Upper lobe of left lung (tissue), 6 donors: ENCODE measurements around the gene GABRR1. TPM values are rescaled to one million over a fixed set of nuclear protein-coding genes. Genes with fewer than 3 reads are reported as not detected.

Source experiments
- ATAC-seq, 2 donors: fragments of 200-7000 bp; cut with Tn5 transposase; one replicate each; pipeline ENCODE4 v1.9.1; 2022; ENCODE audit warnings: mild to moderate bottlenecking in 2 of 2, moderate library complexity in 2 of 2; ENCODE audit not compliant: low FRiP score in 2 of 2
- DNase-seq, 2 donors: peaks; one replicate each; pipeline ENCODE4 v3.0.0-alpha.2; 2019 to 2020
- H3K27ac ChIP-seq, 4 donors: fragments of 200-600 bp; sonication (generic); one replicate each; pipeline ENCODE4 v1.5.1; 2016 to 2019
- H3K27me3 ChIP-seq, 4 donors: fragments of 200-600 bp; sonication (generic); one replicate each; pipeline ENCODE4 v1.5.1; 2017 to 2019
- H3K36me3 ChIP-seq, 4 donors: fragments of 200-600 bp; sonication (generic); one replicate each; pipeline ENCODE4 v1.5.1; 2016 to 2019
- H3K4me1 ChIP-seq, 4 donors: fragments of 200-600 bp; sonication (generic); one replicate each; pipeline ENCODE4 v1.5.1; 2018 to 2019
- H3K4me3 ChIP-seq, 4 donors: fragments of 200-600 bp; sonication (generic); one replicate each; pipeline ENCODE4 v1.5.1; 2017 to 2019; ENCODE audit warnings: mild to moderate bottlenecking in 2 of 4, moderate library complexity in 1 of 4
- H3K9me3 ChIP-seq, 4 donors: fragments of 200-600 bp; sonication (generic); one replicate each; pipeline ENCODE4 v1.5.1; 2018 to 2019
- EP300 ChIP-seq, 4 donors: sonication (generic); formaldehyde crosslinking; IDR thresholded peaks; one replicate each; pipeline ENCODE4 v1.5.1; 2017; ENCODE audit warnings: antibody characterized with exemption in 4 of 4, control low read depth in 2 of 4
- POLR2A ChIP-seq, 4 donors: fragments of 450-650 bp; IDR thresholded peaks; one replicate each; pipeline ENCODE4 v1.5.1; 2016 to 2017; ENCODE audit warnings: antibody characterized with exemption in 4 of 4, mild to moderate bottlenecking in 2 of 4
- POLR2AphosphoS5 ChIP-seq, 2 donors: sonication (generic); formaldehyde crosslinking; IDR thresholded peaks; one replicate each; pipeline ENCODE4 v1.5.1; 2017; ENCODE audit warnings: antibody characterized with exemption in 2 of 2
- WGBS, 2 donors: methylation state at CpG; one replicate each; pipeline ENCODE4 v1.1.5; 2017 to 2018; 5-methylcytosine and 5-hydroxymethylcytosine counted together
- total RNA-seq, 6 donors: library from RNA; depleted of rRNA in 4 of 6; stranded (reverse); fragments of >200 nt in 4 of 6; gene quantifications; one replicate each; pipeline versions ENCODE4 v1.1.0 to v1.2.1, GENCODE V29; 2016 to 2021
- TF ChIP-seq, protein P1 (sequence below), 6 experiments: fragments of 450-650 bp in 4 of 6; fragments of 200-600 bp in 2 of 6; sonication (generic) in 2 of 6; IDR thresholded peaks; one replicate each; pipeline ENCODE4 v1.5.1; 2016 to 2019; ENCODE audit warnings: antibody characterized with exemption in 6 of 6
- donor health status: DM: no; HTN: no; CAD: no; lungs with moderate emphysema.
- donor health status: DM: no; HTN: yes; CAD: no; lungs with severe emphysema.

GABRR1 gene
- total RNA-seq, 6 donors from 2014 or later = not detected

- H3K36me3 ChIP-seq = no peaks in the 10 kb centered on the region
- 87 to 95% methylated on average over 5 to 7 of the region's 7 CpGs for WGBS, 2 donors
- H3K9me3 ChIP-seq = peaks cover 0 to 1% (median 0%) of the 10 kb centered on the region in 4 donors
- no peak overlapping the region for H3K4me3 ChIP-seq
- H3K4me1 ChIP-seq = no peaks in the 10 kb centered on the region
- H3K27me3 ChIP-seq = no peaks in the 10 kb centered on the region
- ATAC-seq (peak in 1 of 2 donors; percentile 43), DNase-seq (no peak)
- H3K27ac ChIP-seq = no peak overlapping the region
- no peak for TF ChIP-seq EP300 (IDR thresholded peaks at IDR 0.05)
- no peak for TF ChIP-seq POLR2A (IDR thresholded peaks at IDR 0.05)
- no peak for TF ChIP-seq POLR2AphosphoS5 (IDR thresholded peaks at IDR 0.05)
- TF ChIP-seq, protein P1, sequence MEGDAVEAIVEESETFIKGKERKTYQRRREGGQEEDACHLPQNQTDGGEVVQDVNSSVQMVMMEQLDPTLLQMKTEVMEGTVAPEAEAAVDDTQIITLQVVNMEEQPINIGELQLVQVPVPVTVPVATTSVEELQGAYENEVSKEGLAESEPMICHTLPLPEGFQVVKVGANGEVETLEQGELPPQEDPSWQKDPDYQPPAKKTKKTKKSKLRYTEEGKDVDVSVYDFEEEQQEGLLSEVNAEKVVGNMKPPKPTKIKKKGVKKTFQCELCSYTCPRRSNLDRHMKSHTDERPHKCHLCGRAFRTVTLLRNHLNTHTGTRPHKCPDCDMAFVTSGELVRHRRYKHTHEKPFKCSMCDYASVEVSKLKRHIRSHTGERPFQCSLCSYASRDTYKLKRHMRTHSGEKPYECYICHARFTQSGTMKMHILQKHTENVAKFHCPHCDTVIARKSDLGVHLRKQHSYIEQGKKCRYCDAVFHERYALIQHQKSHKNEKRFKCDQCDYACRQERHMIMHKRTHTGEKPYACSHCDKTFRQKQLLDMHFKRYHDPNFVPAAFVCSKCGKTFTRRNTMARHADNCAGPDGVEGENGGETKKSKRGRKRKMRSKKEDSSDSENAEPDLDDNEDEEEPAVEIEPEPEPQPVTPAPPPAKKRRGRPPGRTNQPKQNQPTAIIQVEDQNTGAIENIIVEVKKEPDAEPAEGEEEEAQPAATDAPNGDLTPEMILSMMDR (IDR thresholded peaks at IDR 0.05) = no peak
Measured at GRCh38 chr6:89200706-89201215, 16.4 kb downstream of the GABRR1 start.

DNA sequence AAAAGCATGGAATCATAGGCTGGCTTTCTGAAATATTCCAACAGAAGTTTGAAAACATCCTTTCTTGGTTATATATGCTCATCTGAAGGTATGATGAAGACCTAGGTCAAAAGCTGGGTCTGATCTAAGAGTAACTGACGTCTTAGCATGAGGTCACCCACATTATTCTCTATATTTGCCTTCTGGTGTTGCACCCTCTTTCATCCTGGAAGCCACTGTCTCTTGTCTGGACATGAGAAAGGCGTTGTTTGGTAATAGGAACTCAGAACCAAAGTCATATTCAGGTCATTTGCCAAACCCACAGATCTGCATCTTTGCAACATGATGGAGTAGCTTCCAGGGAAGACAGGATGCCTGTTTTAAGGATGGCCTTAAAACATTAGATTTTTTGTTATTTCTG lies 17.6 kb downstream of the GABRR1 start:
- H3K9me3 ChIP-seq = peaks cover 3 to 13% (median 8%) of the 10 kb centered on the region in 4 donors
- ATAC-seq (no peak), DNase-seq (no peak)
- H3K27ac ChIP-seq = no peak overlapping the region
- no peak overlapping the region for H3K4me3 ChIP-seq
- WGBS, 2 donors = 61% methylated on average over 2 of the region's 2 CpGs
- no peaks in the 10 kb centered on the region for H3K27me3 ChIP-seq
- no peaks in the 10 kb centered on the region for H3K4me1 ChIP-seq
- no peak for TF ChIP-seq EP300 (IDR thresholded peaks at IDR 0.05)
- no peak for TF ChIP-seq POLR2AphosphoS5 (IDR thresholded peaks at IDR 0.05)
- no peak for TF ChIP-seq POLR2A (IDR thresholded peaks at IDR 0.05)
- TF ChIP-seq, protein P1 (IDR thresholded peaks at IDR 0.05) = no peak
- H3K36me3 ChIP-seq = no peaks in the 10 kb centered on the region

- Histone ChIP-seq H3K36me3 (no peaks in the 10 kb centered on the region), H3K27me3 (no peaks in the 10 kb centered on the region), H3K4me3 (no peak overlapping the region), H3K27ac (no peak overlapping the region), H3K4me1 (no peaks in the 10 kb centered on the region), H3K9me3 (peaks cover 3 to 17% (median 13%) of the 10 kb centered on the region in 4 donors)
- DNase-seq (no peak), ATAC-seq (no peak)
- WGBS, 2 donors = 67 to 71% methylated on average over 7 of the region's 7 CpGs
- TF ChIP-seq POLR2AphosphoS5 (IDR thresholded peaks at IDR 0.05) = no peak
- no peak for TF ChIP-seq EP300 (IDR thresholded peaks at IDR 0.05)
- TF ChIP-seq, protein P1 (IDR thresholded peaks at IDR 0.05) = no peak
- TF ChIP-seq POLR2A (IDR thresholded peaks at IDR 0.05) = no peak
Measured at GRCh38 chr6:89198235-89198634, 18.9 kb downstream of the GABRR1 start.

GRCh38 chr6:89197141-89197540 lies 20.0 kb downstream of the GABRR1 start:
- H3K27ac ChIP-seq = no peak overlapping the region
- no peak overlapping the region for H3K4me3 ChIP-seq
- no peaks in the 10 kb centered on the region for H3K27me3 ChIP-seq
- H3K9me3 ChIP-seq = peaks cover 3 to 17% (median 13%) of the 10 kb centered on the region in 4 donors
- ATAC-seq (no peak), DNase-seq (no peak)
- H3K36me3 ChIP-seq = no peaks in the 10 kb centered on the region
- H3K4me1 ChIP-seq = no peaks in the 10 kb centered on the region
- no peak for TF ChIP-seq POLR2A (IDR thresholded peaks at IDR 0.05)
- TF ChIP-seq POLR2AphosphoS5 (IDR thresholded peaks at IDR 0.05) = no peak
- TF ChIP-seq EP300 (IDR thresholded peaks at IDR 0.05) = no peak
- TF ChIP-seq, protein P1 (IDR thresholded peaks at IDR 0.05) = no peak
- 60 to 80% methylated on average over 3 to 4 of the region's 4 CpGs for WGBS, 2 donors

- ATAC-seq (no peak), DNase-seq (no peak)
- 93 to 96% methylated on average over 1 of the region's 1 CpG for WGBS, 2 donors
- H3K27ac ChIP-seq = no peak overlapping the region
- no peak overlapping the region for H3K4me3 ChIP-seq
- H3K9me3 ChIP-seq = peaks cover 3 to 17% (median 13%) of the 10 kb centered on the region in 4 donors
- TF ChIP-seq, protein P1 (IDR thresholded peaks at IDR 0.05) = no peak
- TF ChIP-seq POLR2A (IDR thresholded peaks at IDR 0.05) (no peak), EP300 (IDR thresholded peaks at IDR 0.05) (no peak), POLR2AphosphoS5 (IDR thresholded peaks at IDR 0.05) (no peak)
- no peaks in the 10 kb centered on the region for H3K4me1 ChIP-seq
- H3K36me3 ChIP-seq = no peaks in the 10 kb centered on the region
- H3K27me3 ChIP-seq = no peaks in the 10 kb centered on the region
Measured at GRCh38 chr6:89194559-89194958, 22.6 kb downstream of the GABRR1 start.
